ENCODE measurements around the gene AKR1D1.

Gene AKR1D1

GRCh38 chr7:138076196-138076595 is at the start of gene AKR1D1:
Gene AKR1D1, plus strand, starts transcription at chr7:138076459. Its CDS starts 60 bp downstream, at chr7:138076519.
- TF ChIP-seq EZH2 (IDR thresholded peaks at IDR 0.05; ENCODE audit: borderline replicate concordance, low read length), result no peak
- TF ChIP-seq, protein P1, sequence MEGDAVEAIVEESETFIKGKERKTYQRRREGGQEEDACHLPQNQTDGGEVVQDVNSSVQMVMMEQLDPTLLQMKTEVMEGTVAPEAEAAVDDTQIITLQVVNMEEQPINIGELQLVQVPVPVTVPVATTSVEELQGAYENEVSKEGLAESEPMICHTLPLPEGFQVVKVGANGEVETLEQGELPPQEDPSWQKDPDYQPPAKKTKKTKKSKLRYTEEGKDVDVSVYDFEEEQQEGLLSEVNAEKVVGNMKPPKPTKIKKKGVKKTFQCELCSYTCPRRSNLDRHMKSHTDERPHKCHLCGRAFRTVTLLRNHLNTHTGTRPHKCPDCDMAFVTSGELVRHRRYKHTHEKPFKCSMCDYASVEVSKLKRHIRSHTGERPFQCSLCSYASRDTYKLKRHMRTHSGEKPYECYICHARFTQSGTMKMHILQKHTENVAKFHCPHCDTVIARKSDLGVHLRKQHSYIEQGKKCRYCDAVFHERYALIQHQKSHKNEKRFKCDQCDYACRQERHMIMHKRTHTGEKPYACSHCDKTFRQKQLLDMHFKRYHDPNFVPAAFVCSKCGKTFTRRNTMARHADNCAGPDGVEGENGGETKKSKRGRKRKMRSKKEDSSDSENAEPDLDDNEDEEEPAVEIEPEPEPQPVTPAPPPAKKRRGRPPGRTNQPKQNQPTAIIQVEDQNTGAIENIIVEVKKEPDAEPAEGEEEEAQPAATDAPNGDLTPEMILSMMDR (IDR thresholded peaks at IDR 0.05; ENCODE audit: low read length), result no peak
- H4K20me1 ChIP-seq (ENCODE audit: insufficient read depth, low read length), result no peaks in the 10 kb centered on the region
- H3K9me2 ChIP-seq (ENCODE audit: low read depth, low read length), result no peaks in the 10 kb centered on the region
- no peaks in the 10 kb centered on the region for H3K27me3 ChIP-seq (ENCODE audit: insufficient read depth, low read length)
- H3K9ac ChIP-seq (ENCODE audit: low read length), result no peak within 1 kb of the TSS
- no peak within 1 kb of the TSS for H3K4me2 ChIP-seq (ENCODE audit: low read length)
- H3F3A ChIP-seq (ENCODE audit: insufficient read depth, low read length), result no peaks in the 10 kb centered on the region
- H3K9me3 ChIP-seq (ENCODE audit: low read length), result no peaks in the 10 kb centered on the region
- no peak within 1 kb of the TSS for H2AFZ ChIP-seq (ENCODE audit: low read length)
- no peak within 1 kb of the TSS for H3K4me3 ChIP-seq (ENCODE audit: low read depth, low read length, poor library complexity, severe bottlenecking)
- no peaks in the 10 kb centered on the region for H3K36me3 ChIP-seq (ENCODE audit: insufficient read depth, low read length)
- H3K27ac ChIP-seq (ENCODE audit: low read depth, low read length, poor library complexity, severe bottlenecking), result no peak within 1 kb of the TSS
- no peaks in the 10 kb centered on the region for H3K79me2 ChIP-seq (ENCODE audit: insufficient read depth, low read length)
- H3K4me1 ChIP-seq (ENCODE audit: insufficient read depth, low read length, severe bottlenecking), result no peaks in the 10 kb centered on the region

GRCh38 chr7:138027100-138027499 is 49.2 kb upstream of the AKR1D1 start:
- H3K9me2 ChIP-seq (ENCODE audit: low read depth, low read length), result no peaks in the 10 kb centered on the region
- no peaks in the 10 kb centered on the region for H3K27me3 ChIP-seq (ENCODE audit: insufficient read depth, low read length)
- no peak overlapping the region for H3K4me2 ChIP-seq (ENCODE audit: low read length)
- H3K36me3 ChIP-seq (ENCODE audit: insufficient read depth, low read length), result no peaks in the 10 kb centered on the region
- H4K20me1 ChIP-seq (ENCODE audit: insufficient read depth, low read length), result no peaks in the 10 kb centered on the region
- TF ChIP-seq, protein P1 (IDR thresholded peaks at IDR 0.05; ENCODE audit: low read length), result no peak
- no peak for TF ChIP-seq EZH2 (IDR thresholded peaks at IDR 0.05; ENCODE audit: borderline replicate concordance, low read length)
- no peak overlapping the region for H2AFZ ChIP-seq (ENCODE audit: low read length)
- H3F3A ChIP-seq (ENCODE audit: insufficient read depth, low read length), result no peaks in the 10 kb centered on the region
- H3K79me2 ChIP-seq (ENCODE audit: insufficient read depth, low read length), result no peaks in the 10 kb centered on the region
- no peak overlapping the region for H3K4me3 ChIP-seq (ENCODE audit: low read depth, low read length, poor library complexity, severe bottlenecking)
- H3K9me3 ChIP-seq (ENCODE audit: low read length), result no peaks in the 10 kb centered on the region; the same call in 1 of the 2 replicates
- H3K4me1 ChIP-seq (ENCODE audit: insufficient read depth, low read length, severe bottlenecking), result no peaks in the 10 kb centered on the region
- no peak overlapping the region for H3K9ac ChIP-seq (ENCODE audit: low read length)
- no peak overlapping the region for H3K27ac ChIP-seq (ENCODE audit: low read depth, low read length, poor library complexity, severe bottlenecking)

DNA sequence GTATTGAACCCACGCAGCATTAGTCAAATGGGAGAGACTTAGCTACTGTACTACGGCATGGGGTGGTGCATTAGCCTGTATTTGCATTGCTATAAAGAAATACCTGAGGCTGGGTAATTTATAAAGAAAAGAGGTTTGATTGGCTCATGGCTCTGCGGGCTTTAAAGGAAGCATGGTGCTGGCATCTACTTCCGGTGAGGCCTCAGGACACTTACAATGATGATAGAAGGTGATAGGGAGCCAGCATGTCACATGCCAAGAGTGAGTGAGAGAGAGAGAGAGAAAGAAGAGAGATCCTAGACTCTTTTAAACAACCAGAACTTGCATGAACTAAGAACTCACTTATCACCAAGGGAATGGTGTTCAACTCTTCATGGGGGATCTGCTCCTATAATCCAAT is 47.1 kb upstream of the AKR1D1 start:
- Histone ChIP-seq H3K9me2 (ENCODE audit: low read depth, low read length) (no peaks in the 10 kb centered on the region), H2AFZ (ENCODE audit: low read length) (no peak overlapping the region), H3K4me3 (ENCODE audit: low read depth, low read length, poor library complexity, severe bottlenecking) (no peak overlapping the region), H3K79me2 (ENCODE audit: insufficient read depth, low read length) (no peaks in the 10 kb centered on the region), H3K36me3 (ENCODE audit: insufficient read depth, low read length) (no peaks in the 10 kb centered on the region), H3K4me1 (ENCODE audit: insufficient read depth, low read length, severe bottlenecking) (no peaks in the 10 kb centered on the region), H3K4me2 (ENCODE audit: low read length) (no peak overlapping the region), H4K20me1 (ENCODE audit: insufficient read depth, low read length) (no peaks in the 10 kb centered on the region), H3K9ac (ENCODE audit: low read length) (no peak overlapping the region), H3K27me3 (ENCODE audit: insufficient read depth, low read length) (no peaks in the 10 kb centered on the region), H3F3A (ENCODE audit: insufficient read depth, low read length) (no peaks in the 10 kb centered on the region), H3K27ac (ENCODE audit: low read depth, low read length, poor library complexity, severe bottlenecking) (no peak overlapping the region), H3K9me3 (ENCODE audit: low read length) (no peaks in the 10 kb centered on the region; the same call in 1 of the 2 replicates)
- TF ChIP-seq, protein P1 (IDR thresholded peaks at IDR 0.05; ENCODE audit: low read length), result no peak
- no peak for TF ChIP-seq EZH2 (IDR thresholded peaks at IDR 0.05; ENCODE audit: borderline replicate concordance, low read length)

Data from OCI-LY1 (cell line).